Ectodermal cell (in vitro differentiated cells): ENCODE measurements around the gene PAPOLG.

Experiments
- H3K27ac ChIP-seq: 2 replicates; pipeline ENCODE4 v1.7.0; 2013; ENCODE audit warnings: mild to moderate bottlenecking, low read depth, low read length; ENCODE audit not compliant: insufficient read depth, poor library complexity, severe bottlenecking
- H3K27me3 ChIP-seq: 2 replicates; pipeline ENCODE4 v1.7.0; 2013; ENCODE audit warnings: mild to moderate bottlenecking, low read length; ENCODE audit not compliant: insufficient read depth, control insufficient read depth, poor library complexity, severe bottlenecking
- H3K36me3 ChIP-seq: one replicate; pipeline ENCODE4 v1.7.0; 2013; ENCODE audit warnings: low read length; ENCODE audit not compliant: control insufficient read depth, insufficient read depth
- H3K4me1 ChIP-seq: one replicate; pipeline ENCODE4 v1.7.0; 2013; ENCODE audit warnings: low read length; ENCODE audit not compliant: control insufficient read depth, insufficient read depth
- H3K4me3 ChIP-seq: 2 replicates; pipeline ENCODE4 v1.7.0; 2013; ENCODE audit warnings: low read depth, low read length, control low read depth; ENCODE audit not compliant: insufficient read depth
- H3K9me3 ChIP-seq: 2 replicates; pipeline ENCODE4 v1.7.0; 2013; ENCODE audit warnings: mild to moderate bottlenecking, low read length, moderate library complexity; ENCODE audit not compliant: control insufficient read depth
- WGBS, 2 experiments: methylation state at CpG; one replicate each; pipeline ENCODE4 v1.1.7; 2013; ENCODE audit warnings: missing lambda C conversion rate in 2 of 2; 5-methylcytosine and 5-hydroxymethylcytosine counted together

PAPOLG gene

GRCh38 chr2:60766283-60766682 is 10.2 kb downstream of the PAPOLG start:
- WGBS, 2 experiments: 94 to 97% methylated on average over 3 of the region's 3 CpGs
- Histone ChIP-seq H3K4me1 (no peaks in the 10 kb centered on the region), H3K27me3 (no peaks in the 10 kb centered on the region), H3K4me3 (no peak overlapping the region), H3K9me3 (no peaks in the 10 kb centered on the region), H3K27ac (no peak overlapping the region), H3K36me3 (peaks cover 50% of the 10 kb centered on the region)

- H3K27me3 ChIP-seq: no peaks in the 10 kb centered on the region
- H3K36me3 ChIP-seq: peaks cover 43% of the 10 kb centered on the region
- H3K27ac ChIP-seq: no peak overlapping the region
- no peaks in the 10 kb centered on the region for H3K9me3 ChIP-seq
- no peak overlapping the region for H3K4me3 ChIP-seq
- no peaks in the 10 kb centered on the region for H3K4me1 ChIP-seq
- WGBS, 2 experiments: 97 to 100% methylated on average over 1 to 3 of the region's 3 CpGs
Observed at GRCh38 chr2:60771508-60771907, 15.4 kb downstream of the PAPOLG start.

- Histone ChIP-seq H3K36me3 (peaks cover 45% of the 10 kb centered on the region), H3K4me1 (no peaks in the 10 kb centered on the region), H3K9me3 (no peaks in the 10 kb centered on the region), H3K4me3 (no peak overlapping the region), H3K27me3 (no peaks in the 10 kb centered on the region), H3K27ac (no peak overlapping the region)
- WGBS, 2 experiments: 94 to 100% methylated on average over 1 to 2 of the region's 2 CpGs
Observed at GRCh38 chr2:60775048-60775639, 19.1 kb downstream of the PAPOLG start.

GRCh38 chr2:60778352-60778751 is 22.3 kb downstream of the PAPOLG start:
- 95 to 100% methylated on average over 3 of the region's 3 CpGs for WGBS, 2 experiments
- Histone ChIP-seq H3K4me3 (no peak overlapping the region), H3K4me1 (no peaks in the 10 kb centered on the region), H3K9me3 (no peaks in the 10 kb centered on the region), H3K36me3 (peaks cover 33% of the 10 kb centered on the region), H3K27me3 (no peaks in the 10 kb centered on the region), H3K27ac (no peak overlapping the region)

GRCh38 chr2:60779426-60779825 is 23.4 kb downstream of the PAPOLG start:
- no peaks in the 10 kb centered on the region for H3K27me3 ChIP-seq
- no peak overlapping the region for H3K27ac ChIP-seq
- H3K4me1 ChIP-seq: no peaks in the 10 kb centered on the region
- 94 to 97% methylated on average over 4 to 5 of the region's 5 CpGs for WGBS, 2 experiments
- H3K9me3 ChIP-seq: no peaks in the 10 kb centered on the region
- H3K36me3 ChIP-seq: peaks cover 33% of the 10 kb centered on the region
- no peak overlapping the region for H3K4me3 ChIP-seq

- H3K9me3 ChIP-seq: no peaks in the 10 kb centered on the region
- no peaks in the 10 kb centered on the region for H3K27me3 ChIP-seq
- H3K4me1 ChIP-seq: no peaks in the 10 kb centered on the region
- H3K36me3 ChIP-seq: peaks cover 39% of the 10 kb centered on the region
- 96% methylated on average over 3 of the region's 3 CpGs for WGBS, 2 experiments
- H3K27ac ChIP-seq: no peak overlapping the region
- H3K4me3 ChIP-seq: no peak overlapping the region
Observed at GRCh38 chr2:60780721-60781120, 24.7 kb downstream of the PAPOLG start.

- Histone ChIP-seq H3K4me3 (no peak overlapping the region), H3K4me1 (no peaks in the 10 kb centered on the region), H3K36me3 (peaks cover 56% of the 10 kb centered on the region), H3K9me3 (no peaks in the 10 kb centered on the region), H3K27ac (no peak overlapping the region), H3K27me3 (no peaks in the 10 kb centered on the region)
- 94 to 100% methylated on average over 2 of the region's 2 CpGs for WGBS, 2 experiments
Observed at GRCh38 chr2:60793169-60793568, 37.1 kb downstream of the PAPOLG start.

- no peaks in the 10 kb centered on the region for H3K9me3 ChIP-seq
- no peak overlapping the region for H3K4me3 ChIP-seq
- WGBS, 2 experiments: 96 to 97% methylated on average over 3 of the region's 5 CpGs
- H3K4me1 ChIP-seq: no peaks in the 10 kb centered on the region
- no peaks in the 10 kb centered on the region for H3K27me3 ChIP-seq
- no peak overlapping the region for H3K27ac ChIP-seq
- peaks cover 52% of the 10 kb centered on the region for H3K36me3 ChIP-seq
Observed at GRCh38 chr2:60794271-60794863, 38.3 kb downstream of the PAPOLG start.

GRCh38 chr2:60796573-60797509 is 40.8 kb downstream of the PAPOLG start:
- 94 to 97% methylated on average over 6 of the region's 6 CpGs for WGBS, 2 experiments
- Histone ChIP-seq H3K27me3 (no peaks in the 10 kb centered on the region), H3K9me3 (no peaks in the 10 kb centered on the region), H3K4me1 (no peaks in the 10 kb centered on the region), H3K27ac (no peak overlapping the region), H3K4me3 (no peak overlapping the region), H3K36me3 (peaks cover 44% of the 10 kb centered on the region)

GRCh38 chr2:60804473-60804872 is 48.4 kb downstream of the PAPOLG start:
- peaks cover 6% of the 10 kb centered on the region for H3K4me1 ChIP-seq
- WGBS, 2 experiments: 93 to 94% methylated on average over 18 of the region's 18 CpGs
- no peak overlapping the region for H3K27ac ChIP-seq
- H3K27me3 ChIP-seq: no peaks in the 10 kb centered on the region
- H3K9me3 ChIP-seq: no peaks in the 10 kb centered on the region
- H3K4me3 ChIP-seq: no peak overlapping the region
- no peaks in the 10 kb centered on the region for H3K36me3 ChIP-seq
